Heart left ventricle (tissue), 16 donors: ENCODE results near the gene FKBP5. TPM values are rescaled to one million over a fixed set of nuclear protein-coding genes. Genes with fewer than 3 reads are reported as not detected.

Source experiments
- ATAC-seq, 4 donors: fragments of 200-7000 bp; cut with Tn5 transposase; one replicate each; pipeline ENCODE4 v1.9.1; 2020 to 2022; ENCODE audit warnings: moderate library complexity in 4 of 4, mild to moderate bottlenecking in 3 of 4, moderate number of reproducible peaks in 1 of 4
- DNase-seq, 5 donors: peaks; one replicate each; pipeline ENCODE4 v3.0.0-alpha.2; 2020
- H3K27ac ChIP-seq, 12 donors: fragments of 200-600 bp; sonication (generic) in 4 of 12; one replicate each; pipeline versions ENCODE4 v1.5.0 to v1.8.0; 2016 to 2022; ENCODE audit warnings: mild to moderate bottlenecking in 2 of 12
- H3K27me3 ChIP-seq, 9 donors: fragments of 200-600 bp; sonication (generic) in 2 of 9; one replicate each; pipeline versions ENCODE4 v1.5.1 to v1.8.0; 2016 to 2022; ENCODE audit warnings: mild to moderate bottlenecking in 3 of 9
- H3K36me3 ChIP-seq, 9 donors: fragments of 200-600 bp; sonication (generic) in 2 of 9; one replicate each; pipeline versions ENCODE4 v1.5.0 to v1.8.0; 2018 to 2022; ENCODE audit warnings: mild to moderate bottlenecking in 2 of 9
- H3K4me1 ChIP-seq, 12 donors: fragments of 200-600 bp; sonication (generic) in 4 of 12; one replicate each; pipeline versions ENCODE4 v1.5.0 to v1.8.0; 2016 to 2022; ENCODE audit warnings: mild to moderate bottlenecking in 3 of 12
- H3K4me3 ChIP-seq, 12 donors: fragments of 200-600 bp; sonication (generic) in 4 of 12; one replicate each; pipeline versions ENCODE4 v1.5.0 to v1.8.0; 2017 to 2022; ENCODE audit warnings: mild to moderate bottlenecking in 9 of 12, moderate library complexity in 4 of 12
- H3K9me3 ChIP-seq, 12 donors: fragments of 200-600 bp; sonication (generic) in 4 of 12; one replicate each; pipeline versions ENCODE4 v1.5.0 to v1.8.0; 2016 to 2022; ENCODE audit warnings: mild to moderate bottlenecking in 1 of 12
- POLR2A ChIP-seq, 2 donors: fragments of 450-650 bp; IDR thresholded peaks; one replicate each; pipeline ENCODE4 v1.6.1; 2017; ENCODE audit warnings: antibody characterized with exemption in 2 of 2, mild to moderate bottlenecking in 2 of 2, moderate library complexity in 2 of 2
- WGBS, 4 donors: extraction: QIAGEN DNeasy Blood & Tissue Kit in 2 of 4; methylation state at CpG; one replicate each; pipeline versions ENCODE4 v1.1.5 to v1.1.7; 2013 to 2018; 5-methylcytosine and 5-hydroxymethylcytosine counted together
- intact Hi-C, 10 donors: fragments of 100-400 bp; cut with DNase I; formaldehyde crosslinking; loops; one replicate each; pipeline versions ENCODE4 v1.11.1 to v1.14.2; 2022
- polyA plus RNA-seq, 2 donors: library from polyadenylated mRNA; stranded (reverse); fragments of 200-250 nt; gene quantifications; one replicate each; pipeline ENCODE4 v1.2.3, GENCODE V29; 2013
- total RNA-seq, 9 donors: library from RNA; depleted of rRNA in 2 of 9; stranded (reverse); fragments of >200 nt in 2 of 9; fragmentation: NEBNext Ultra II Directional in 3 of 9; extraction: Animal tissue kit (Norgen Biotek cat#: 25700) in 3 of 9; gene quantifications; one replicate each; pipeline versions ENCODE4 v1.1.0 to v1.2.4, GENCODE V29; 2016 to 2023
- TF ChIP-seq, protein P1 (sequence below), 12 donors: fragments of 200-600 bp; sonication (generic) in 4 of 12; IDR thresholded peaks; one replicate each; pipeline versions ENCODE4 v1.5.0 to v1.8.0; 2018 to 2022; ENCODE audit warnings: antibody characterized with exemption in 12 of 12, mild to moderate bottlenecking in 5 of 12
- donor health status: ischemic (EF 13 %, LVEDD 7.1; RV severe dilation, severe dysfunction).
- donor health status: healthy with polysubstance abuse.
- donor health status: DM: no; HTN: yes; CAD: no.
- donor health status: DM: no; HTN: no; CAD: no.
- donor health status: ischemic (EF 25% LVEDD 6.9; RV normal size, moderate dysfunction).
- donor health status: ischemic (EF 25% LVEDD 5.7; RV mildly dilated, moderate dysfunction).
- donor health status: healthy.
- donor health status: DM: yes; HTN: yes; CAD: no.
- donor health status: ischemic (EF 35%, LVEDD 5.7; RV mildly dilated, moderate dysfunction).
- donor health status: nonischemic (EF 11% LVEDD 7.7; RV severe dilation, severe dysfunction).
- donor health status: DM: yes; HTN: yes; CAD: no.
- donor health status: PGD.
- donor health status: ischemic (EF 29% LVEDD 5.4; RV normal size, mild dysfunction).
- donor health status: nonischemic (EF 23%, LVEDD 6.1; RV moderate dilation, normal function).

FKBP5 gene
- total and polyA plus RNA-seq, 11 donors = 19.7 to 351 (median 104) TPM

DNA sequence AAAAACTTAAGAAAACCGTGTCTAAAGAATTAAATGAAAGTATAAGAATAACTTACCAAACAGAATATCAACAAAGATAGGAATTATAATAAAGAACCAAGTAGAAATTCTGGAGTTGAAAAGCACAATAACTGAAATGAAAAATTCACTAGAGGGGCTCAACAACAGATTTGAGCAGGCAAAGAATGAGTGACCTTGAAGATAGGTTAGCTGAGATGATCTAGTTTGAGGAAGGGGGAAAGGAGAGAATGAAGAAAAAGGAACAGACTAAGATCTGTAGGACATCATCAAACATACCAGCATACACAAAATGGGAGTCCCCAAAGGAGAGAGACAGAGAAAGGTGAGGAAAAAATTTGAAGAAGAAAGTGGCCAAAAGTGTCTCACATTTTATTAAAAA, 138.3 kb downstream of the FKBP5 start:
- Histone ChIP-seq H3K4me3 (no peak overlapping the region), H3K27me3 (peaks cover 0 to 22% (median 3%) of the 10 kb centered on the region in 9 donors), H3K36me3 (no peaks in the 10 kb centered on the region), H3K4me1 (no peaks in the 10 kb centered on the region), H3K9me3 (peaks cover 0 to 20% (median 10%) of the 10 kb centered on the region in 12 donors), H3K27ac (no peak overlapping the region)
- WGBS, 4 donors = 62 to 82% (median 65%) methylated on average over 1 of the region's 1 CpG
- ATAC-seq (no peak), DNase-seq (no peak)
- TF ChIP-seq POLR2A (IDR thresholded peaks at IDR 0.05) = no peak
- intact Hi-C loops = no loop called here

DNA sequence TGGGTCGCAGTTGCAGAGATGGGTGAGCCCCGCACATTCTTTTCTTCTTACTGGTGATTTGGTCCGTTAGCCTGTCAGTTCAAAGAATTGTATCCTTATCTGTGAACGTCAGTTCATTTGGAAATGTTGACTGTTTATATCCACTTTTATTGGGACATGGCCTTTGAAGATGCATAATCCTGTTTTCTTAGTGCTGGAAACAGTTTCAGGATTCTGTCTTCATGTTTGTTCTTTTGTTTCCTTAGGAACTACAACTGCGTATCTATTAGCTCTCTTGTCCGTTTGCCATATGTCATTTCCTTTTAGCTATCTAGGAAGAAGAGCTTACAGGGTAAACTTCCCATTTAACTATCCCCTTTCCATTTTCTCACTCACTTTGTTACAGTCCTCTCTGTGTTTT, 141.0 kb downstream of the FKBP5 start:
- Histone ChIP-seq H3K4me1 (no peaks in the 10 kb centered on the region), H3K27ac (no peak overlapping the region), H3K27me3 (peaks cover 0 to 23% (median 3%) of the 10 kb centered on the region in 9 donors), H3K9me3 (peaks cover 0 to 20% (median 10%) of the 10 kb centered on the region in 12 donors), H3K36me3 (no peaks in the 10 kb centered on the region), H3K4me3 (no peak overlapping the region)
- TF ChIP-seq, protein P1, sequence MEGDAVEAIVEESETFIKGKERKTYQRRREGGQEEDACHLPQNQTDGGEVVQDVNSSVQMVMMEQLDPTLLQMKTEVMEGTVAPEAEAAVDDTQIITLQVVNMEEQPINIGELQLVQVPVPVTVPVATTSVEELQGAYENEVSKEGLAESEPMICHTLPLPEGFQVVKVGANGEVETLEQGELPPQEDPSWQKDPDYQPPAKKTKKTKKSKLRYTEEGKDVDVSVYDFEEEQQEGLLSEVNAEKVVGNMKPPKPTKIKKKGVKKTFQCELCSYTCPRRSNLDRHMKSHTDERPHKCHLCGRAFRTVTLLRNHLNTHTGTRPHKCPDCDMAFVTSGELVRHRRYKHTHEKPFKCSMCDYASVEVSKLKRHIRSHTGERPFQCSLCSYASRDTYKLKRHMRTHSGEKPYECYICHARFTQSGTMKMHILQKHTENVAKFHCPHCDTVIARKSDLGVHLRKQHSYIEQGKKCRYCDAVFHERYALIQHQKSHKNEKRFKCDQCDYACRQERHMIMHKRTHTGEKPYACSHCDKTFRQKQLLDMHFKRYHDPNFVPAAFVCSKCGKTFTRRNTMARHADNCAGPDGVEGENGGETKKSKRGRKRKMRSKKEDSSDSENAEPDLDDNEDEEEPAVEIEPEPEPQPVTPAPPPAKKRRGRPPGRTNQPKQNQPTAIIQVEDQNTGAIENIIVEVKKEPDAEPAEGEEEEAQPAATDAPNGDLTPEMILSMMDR (IDR thresholded peaks at IDR 0.05) = no peak
- TF ChIP-seq POLR2A (IDR thresholded peaks at IDR 0.05) = no peak
- 43 to 50% (median 46%) methylated on average over 6 of the region's 6 CpGs for WGBS, 4 donors
- ATAC-seq = no peak
- DNase-seq = no peak
- intact Hi-C loops = no loop called here

DNA sequence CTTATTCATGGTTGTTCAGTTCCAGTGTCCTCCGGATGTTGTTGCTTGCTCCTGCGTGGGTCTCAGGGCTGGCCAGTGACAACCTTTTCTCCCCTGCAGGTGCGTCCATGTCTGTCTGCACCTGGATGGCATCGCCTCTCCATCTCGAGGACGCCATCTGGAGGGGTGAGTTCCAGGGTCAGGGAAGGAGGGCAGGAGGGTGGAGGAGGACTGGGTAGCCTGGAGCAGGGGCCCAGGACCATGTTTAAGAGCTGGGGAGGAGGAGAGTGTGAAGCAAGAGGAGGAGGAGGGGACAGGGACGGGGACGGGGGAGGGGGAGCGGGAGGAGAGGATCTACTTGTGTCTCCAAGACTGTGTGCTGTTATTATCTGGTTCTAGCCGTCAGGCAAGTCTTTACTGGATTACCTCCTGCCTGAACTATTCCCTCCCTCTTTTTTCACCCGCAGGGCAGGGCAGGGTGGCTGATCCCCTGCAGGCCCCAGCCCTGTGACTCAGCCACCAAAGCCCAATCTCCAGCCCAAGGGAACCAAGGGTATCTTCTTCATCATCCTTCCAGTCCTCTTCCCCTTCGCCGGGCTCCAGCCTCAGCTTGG, 143.8 kb downstream of the FKBP5 start:
- no peak for DNase-seq

DNA sequence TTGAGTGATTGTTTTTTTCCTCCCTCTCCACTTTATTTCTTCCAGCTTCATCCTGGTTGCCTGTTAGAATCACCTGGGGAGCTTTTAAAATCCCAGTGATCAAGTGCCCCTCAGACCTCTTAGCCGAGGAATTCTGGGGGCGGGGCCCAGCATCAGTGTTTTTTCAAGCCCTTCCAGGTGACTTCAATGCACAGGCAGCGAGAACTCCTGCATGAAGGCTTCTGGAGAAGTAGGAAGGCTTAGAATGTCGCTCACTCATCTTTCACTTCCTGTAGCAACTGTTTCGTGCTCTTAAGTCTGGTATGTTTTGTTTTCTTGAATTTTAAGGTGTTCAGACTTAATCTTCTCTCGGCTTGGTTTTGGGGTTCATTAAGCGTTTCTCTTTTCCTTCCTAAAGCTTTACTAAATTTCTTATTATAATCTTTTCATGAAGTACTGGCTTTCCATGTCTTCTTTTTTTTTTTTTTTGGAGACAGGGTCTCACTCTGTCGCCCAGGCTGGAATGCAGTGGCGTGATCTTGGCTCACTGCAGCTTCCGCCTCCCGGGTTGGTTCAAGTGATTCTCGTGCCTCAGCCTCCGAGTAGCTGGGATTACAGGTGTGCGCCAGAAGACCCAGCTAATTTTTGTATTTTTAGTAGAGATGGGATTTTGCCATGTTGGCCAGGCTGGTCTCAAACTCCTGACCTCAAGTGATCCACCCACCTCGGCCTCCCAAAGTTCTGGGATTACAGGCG, 145.1 kb downstream of the FKBP5 start:
- DNase-seq = no peak
- ATAC-seq = no peak
- Histone ChIP-seq H3K27me3 (peaks cover 0 to 23% (median 3%) of the 10 kb centered on the region in 9 donors), H3K36me3 (no peaks in the 10 kb centered on the region), H3K4me3 (no peak overlapping the region), H3K27ac (no peak overlapping the region), H3K4me1 (no peaks in the 10 kb centered on the region), H3K9me3 (peaks cover 0 to 14% (median 0%) of the 10 kb centered on the region in 12 donors)
- no peak for TF ChIP-seq POLR2A (IDR thresholded peaks at IDR 0.05)
- TF ChIP-seq, protein P1 (IDR thresholded peaks at IDR 0.05) = no peak
- intact Hi-C loops = no loop called here
- 79 to 81% (median 80%) methylated on average over 16 of the region's 16 CpGs for WGBS, 4 donors

More for the DNA sequence above, 143.8 kb downstream of the FKBP5 start:
- Histone ChIP-seq H3K27ac (no peak overlapping the region), H3K4me3 (no peak overlapping the region), H3K36me3 (no peaks in the 10 kb centered on the region), H3K9me3 (peaks cover 0 to 18% (median 0%) of the 10 kb centered on the region in 12 donors), H3K27me3 (peaks cover 0 to 23% (median 3%) of the 10 kb centered on the region in 9 donors), H3K4me1 (no peaks in the 10 kb centered on the region)
- WGBS, 4 donors = 56 to 67% (median 65%) methylated on average over 13 of the region's 13 CpGs
- intact Hi-C loops = no loop called here
- ATAC-seq = no peak
- TF ChIP-seq, protein P1 (IDR thresholded peaks at IDR 0.05) = no peak
- no peak for TF ChIP-seq POLR2A (IDR thresholded peaks at IDR 0.05)
